CD4-positive, alpha-beta T cell treated with Interleukin-21 for 1 hour (primary cell): Measurements from ENCODE around the gene CDH15.
"Not testable (repeated sequence)": the region's sequence is repeated elsewhere in the genome, so short reads cannot be mapped to it uniquely, and the experiment has no call there.

Experiments
- DNase-seq: peaks from one replicate; pipeline ENCODE4 v3.0.0-alpha.2; 2020

Gene CDH15

DNA sequence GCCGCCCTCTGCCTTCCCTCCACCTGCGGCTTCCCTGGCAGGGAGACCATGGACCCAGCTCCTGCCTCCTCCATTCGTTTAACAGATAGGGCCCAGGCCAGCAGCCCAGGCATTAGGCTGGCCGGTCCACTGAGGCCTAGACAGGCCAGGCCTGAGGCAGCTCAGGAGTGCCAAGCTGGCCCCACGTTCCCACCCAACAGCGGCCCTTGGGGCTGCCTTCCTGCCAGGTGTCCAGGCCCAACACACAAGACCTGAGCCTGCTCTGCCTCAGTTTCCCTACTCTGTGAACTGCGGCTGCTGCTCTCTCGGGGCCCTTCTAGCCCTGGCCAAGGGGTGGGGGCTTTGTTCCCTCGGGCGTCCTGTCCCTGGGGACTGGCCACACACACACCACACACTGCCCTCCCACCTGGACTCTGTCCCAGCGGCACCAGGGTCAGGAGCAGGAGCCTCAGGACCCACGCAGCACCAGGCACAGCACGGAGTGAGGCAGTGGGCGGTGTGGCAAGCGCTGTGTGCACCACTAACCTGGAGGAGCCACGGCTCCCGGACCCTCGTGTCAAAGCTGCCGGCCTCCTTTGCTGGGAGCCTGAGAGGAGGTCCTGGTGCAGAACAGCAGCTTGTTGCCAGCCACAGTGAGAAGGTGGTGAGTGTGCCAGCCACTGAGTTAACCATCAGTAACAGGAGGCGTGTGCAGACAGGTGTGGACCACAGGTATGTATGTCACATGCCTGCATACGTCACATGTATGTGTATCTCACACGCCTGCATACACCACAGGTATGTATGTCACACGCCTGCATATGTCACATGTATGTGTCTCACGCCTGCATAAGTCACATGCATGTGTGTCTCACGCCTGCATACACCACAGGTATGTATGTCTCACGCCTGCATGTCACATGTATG, 14.6 kb upstream of the CDH15 start:
- DNase-seq: no peak

- DNase-seq: no peak
These were observed 13.8 kb upstream of the CDH15 start for GRCh38 chr16:89157778-89158177.

GRCh38 chr16:89159066-89159849, 12.3 kb upstream of the CDH15 start:
- DNase-seq: no peak

GRCh38 chr16:89159850-89160354, 11.6 kb upstream of the CDH15 start:
- DNase-seq: no peak

- no peak for DNase-seq
These were observed 10.4 kb upstream of the CDH15 start for GRCh38 chr16:89160977-89161701.

GRCh38 chr16:89161763-89162713, 9.5 kb upstream of the CDH15 start:
- no peak for DNase-seq

DNA sequence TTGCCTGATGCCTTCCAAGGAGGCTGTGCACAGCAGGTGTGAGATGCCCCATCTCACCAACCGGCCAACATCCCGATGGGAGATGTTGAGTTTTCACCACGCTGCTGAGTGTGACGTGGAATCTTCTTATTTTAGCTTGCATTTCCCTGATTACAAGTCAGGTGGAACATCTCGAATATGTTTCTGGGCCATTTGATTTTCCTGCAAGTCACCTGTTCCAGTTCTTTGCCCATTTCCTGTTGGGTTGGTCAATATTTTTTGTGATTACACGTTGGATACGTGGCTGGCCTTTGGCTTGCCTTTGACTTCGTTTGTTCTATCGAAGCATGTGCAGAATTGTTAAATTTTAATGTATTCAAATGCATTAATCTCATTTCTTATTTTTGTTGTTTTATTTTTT, 8.3 kb upstream of the CDH15 start:
- DNase-seq: no peak

GRCh38 chr16:89164436-89164835, 7.1 kb upstream of the CDH15 start:
- DNase-seq: no peak

DNA sequence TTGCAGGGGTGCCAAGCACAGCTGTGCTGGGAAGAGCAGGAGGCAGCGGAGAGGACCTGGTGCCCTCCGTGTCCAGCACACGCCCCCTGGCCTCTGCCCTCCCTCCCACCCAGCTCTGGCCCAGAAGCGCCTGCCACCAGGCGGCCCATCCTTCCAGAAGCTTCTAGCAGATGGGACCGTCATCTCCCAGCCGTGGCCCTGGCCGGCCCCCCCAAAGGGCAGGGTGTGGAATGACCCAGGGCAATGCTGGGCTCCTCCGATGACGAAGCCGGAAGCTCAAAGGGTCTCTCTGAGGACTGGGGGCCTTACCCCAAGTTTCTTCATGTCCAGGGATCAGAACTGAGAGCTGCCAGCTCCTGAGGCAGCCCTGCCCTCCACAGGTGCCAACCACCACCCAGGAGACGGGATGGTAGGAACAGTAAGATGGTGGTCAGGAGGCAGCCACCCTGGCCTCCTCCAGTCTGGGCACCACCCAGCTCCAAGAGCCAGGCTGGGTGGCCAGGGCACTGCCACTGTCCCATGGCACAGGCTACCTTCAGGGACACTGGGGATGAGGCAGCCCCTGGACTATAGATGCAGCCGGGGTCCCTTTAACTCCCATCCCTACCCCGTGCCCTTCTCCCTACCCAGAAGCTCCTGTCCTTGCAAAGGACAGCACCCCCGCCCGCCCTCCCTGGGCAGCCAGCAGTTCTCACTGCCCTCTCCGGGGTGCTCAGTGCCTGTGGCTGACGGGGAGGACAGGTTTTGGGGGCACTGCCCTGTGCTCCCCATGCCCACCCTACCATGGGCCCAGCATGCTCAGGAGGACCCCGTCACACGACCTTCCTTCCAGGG, 6.5 kb upstream of the CDH15 start:
- no peak for DNase-seq

DNA sequence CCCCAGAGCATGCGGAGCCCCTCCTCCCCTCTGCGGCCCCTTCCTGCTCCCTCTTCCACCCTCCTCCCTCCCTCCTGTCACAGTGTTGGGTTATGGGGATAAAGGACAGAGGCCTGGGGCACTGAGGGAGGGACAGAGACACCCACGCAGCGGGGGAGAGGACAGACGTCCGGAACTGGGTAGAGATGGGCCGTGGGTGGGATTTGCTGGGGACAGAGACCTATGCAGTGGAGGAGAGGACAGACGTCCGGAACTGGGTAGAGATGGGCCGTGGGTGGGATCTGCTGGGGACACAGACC, 5.9 kb upstream of the CDH15 start:
- DNase-seq: not testable (repeated sequence)

- no peak for DNase-seq
These were observed 4.7 kb upstream of the CDH15 start for GRCh38 chr16:89166696-89167424.

DNA sequence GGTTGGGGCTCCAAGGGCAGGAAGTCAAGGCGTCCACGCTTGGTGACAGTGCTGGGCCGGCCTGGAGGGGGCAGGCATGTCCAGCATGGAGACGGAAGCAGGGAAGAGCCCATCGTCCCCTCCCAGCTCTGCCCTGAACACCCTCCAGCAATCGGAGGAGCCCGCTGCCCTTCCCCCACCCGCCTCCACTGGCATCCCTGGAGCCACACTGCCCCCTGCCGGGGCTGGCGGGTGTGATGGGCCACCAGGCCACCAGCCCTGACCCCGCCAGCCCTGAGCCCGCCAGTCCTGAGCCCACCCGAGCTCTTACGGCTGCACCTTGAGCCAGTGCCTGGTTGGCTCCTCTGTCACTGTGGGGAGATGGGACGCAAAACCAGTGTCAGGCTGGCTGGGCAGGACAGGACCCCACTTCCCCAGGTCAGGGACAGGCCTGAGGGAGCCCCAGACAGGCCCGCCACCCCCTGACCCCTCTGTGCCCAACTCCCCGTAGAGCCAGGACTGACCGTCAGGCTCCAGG, 4.1 kb upstream of the CDH15 start:
- DNase-seq: peak; percentile 82

- no peak for DNase-seq
These were observed 3.0 kb upstream of the CDH15 start for GRCh38 chr16:89168381-89169189.

GRCh38 chr16:89169778-89170177, 1.8 kb upstream of the CDH15 start:
- no peak for DNase-seq

- no peak for DNase-seq
These were observed 967 bp upstream of the CDH15 start for GRCh38 chr16:89170346-89171215.

DNA sequence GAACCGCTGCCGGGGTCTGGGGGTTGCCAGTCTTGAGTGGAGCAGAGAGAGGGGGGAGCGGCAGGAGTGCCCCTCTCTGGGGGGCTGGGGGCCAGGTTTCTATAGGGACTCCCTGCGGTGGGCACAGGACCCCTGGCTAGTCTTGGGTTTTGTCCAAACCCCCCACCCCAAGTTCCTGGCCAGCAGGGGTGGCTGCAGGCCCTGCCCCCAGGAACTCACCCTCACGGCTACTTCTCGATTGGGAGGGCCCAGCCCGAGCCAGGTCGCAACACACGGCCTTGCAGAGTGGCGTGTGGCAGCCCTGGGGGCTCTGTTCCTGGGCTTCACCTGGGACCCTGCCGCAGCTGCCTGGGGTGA, 601 bp downstream of the CDH15 start:
- no peak for DNase-seq

DNA sequence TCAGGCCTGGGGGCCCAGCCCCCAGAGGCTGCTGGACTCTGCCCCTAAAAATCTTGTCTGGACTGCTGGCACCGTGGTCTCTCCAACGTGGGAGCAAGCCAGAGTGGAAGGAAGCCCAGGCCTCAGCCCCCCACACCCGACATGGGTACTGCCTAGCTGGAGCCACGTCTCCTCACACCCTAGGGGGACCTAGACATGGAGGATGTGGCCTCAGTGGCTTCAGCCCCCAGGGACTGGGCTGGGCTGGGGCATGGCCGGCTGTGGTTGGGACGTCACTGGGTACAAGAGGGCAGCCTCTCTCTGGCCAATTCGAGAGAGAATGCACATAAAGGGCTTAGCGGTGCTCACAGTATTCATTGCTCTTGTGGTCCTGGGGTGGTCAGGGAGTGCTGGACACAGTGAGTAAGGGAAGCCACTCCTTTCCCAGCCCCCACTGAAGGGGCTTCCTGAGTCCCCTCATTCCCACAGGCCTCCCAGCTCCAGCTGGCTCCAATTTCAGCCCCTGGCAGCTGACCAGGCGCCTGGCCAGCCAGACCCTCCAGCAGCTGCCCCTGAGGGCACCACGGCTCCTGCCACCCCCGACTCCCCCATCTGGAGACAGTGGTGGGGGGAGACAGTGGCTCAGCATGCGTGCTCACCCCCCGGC, 1.1 kb downstream of the CDH15 start:
- no peak for DNase-seq
